ENCODE measurements around the gene IAH1.

- no peak for TF ChIP-seq CTCF (IDR thresholded peaks at IDR 0.05; ENCODE audit: low read depth, low read length, poor library complexity, severe bottlenecking)
- no peak for TF ChIP-seq EZH2phosphoT487 (IDR thresholded peaks at IDR 0.05; ENCODE audit: borderline replicate concordance, low read length)
Measured at GRCh38 chr2:9477914-9478313, 3.6 kb downstream of the IAH1 start.
